ENCODE results near the gene FAM47C.
"Not testable (repeated sequence)": the region's sequence is repeated elsewhere in the genome, so short reads cannot be mapped to it uniquely, and the experiment has no call there.

- not testable (repeated sequence) for TF ChIP-seq RFX5 (IDR thresholded peaks at IDR 0.05; ENCODE audit: low read depth, low read length); CTCF (conservative IDR thresholded peaks at IDR 0.05; ENCODE audit: low read depth, low read length); POLR2A (IDR thresholded peaks at IDR 0.05; ENCODE audit: low read depth, low read length); MXI1 (IDR thresholded peaks at IDR 0.05; ENCODE audit: borderline replicate concordance, low read depth, low read length); MAFK (IDR thresholded peaks at IDR 0.05; ENCODE audit: low read depth, low read length); USF2 (IDR thresholded peaks at IDR 0.05; ENCODE audit: low read depth, low read length); RAD21 (IDR thresholded peaks at IDR 0.05; ENCODE audit: low read length); MAZ (IDR thresholded peaks at IDR 0.05; ENCODE audit: borderline replicate concordance, low read depth, low read length); SMC3 (IDR thresholded peaks at IDR 0.05; ENCODE audit: low read depth, low read length); BHLHE40 (IDR thresholded peaks at IDR 0.05; ENCODE audit: low read depth, low read length); CHD1 (IDR thresholded peaks at IDR 0.05; ENCODE audit: low read depth, low read length); CEBPB (IDR thresholded peaks at IDR 0.05; ENCODE audit: low read depth, low read length); FOS (IDR thresholded peaks at IDR 0.05; ENCODE audit: low read depth, low read length)
These were observed 35.1 kb downstream of the FAM47C start for GRCh38 chrX:37042956-37043885.

All from IMR-90 (cell line).